Aorta (tissue), 5 donors: Measurements from ENCODE around the gene UPK2. TPM values are rescaled to one million over a fixed set of nuclear protein-coding genes. Genes with fewer than 3 reads are reported as not detected.
"Not testable (repeated sequence)": the region's sequence is repeated elsewhere in the genome, so short reads cannot be mapped to it uniquely, and the experiment has no call there.

ENCODE experiments used
- ATAC-seq: fragments of 200-7000 bp; cut with Tn5 transposase; one replicate; pipeline ENCODE4 v1.9.1; 2022; ENCODE audit warnings: moderate library complexity; ENCODE audit not compliant: low FRiP score
- DNase-seq, 2 donors: peaks; one replicate each; pipeline ENCODE4 v3.0.0-alpha.2; 2020
- H3K27ac ChIP-seq, 2 donors: one replicate each; pipeline ENCODE4 v1.5.1; 2013; ENCODE audit warnings: low read length in 2 of 2, mild to moderate bottlenecking in 2 of 2, moderate library complexity in 2 of 2, control low read depth in 1 of 2, inconsistent platforms in 1 of 2, low read depth in 1 of 2
- H3K27me3 ChIP-seq, 2 donors: one replicate each; pipeline ENCODE4 v1.6.1; 2013; ENCODE audit warnings: control low read depth in 1 of 2, low read length in 1 of 2, mild to moderate bottlenecking in 1 of 2, moderate library complexity in 1 of 2; ENCODE audit not compliant: insufficient read depth in 2 of 2, control insufficient read depth in 1 of 2
- H3K36me3 ChIP-seq, 2 donors: one replicate each; pipeline ENCODE4 v1.6.1; 2013; ENCODE audit warnings: control low read depth in 1 of 2, low read length in 1 of 2, mild to moderate bottlenecking in 1 of 2; ENCODE audit not compliant: insufficient read depth in 2 of 2, control insufficient read depth in 1 of 2
- H3K4me1 ChIP-seq, 2 donors: one replicate each; pipeline ENCODE4 v1.6.1; 2013; ENCODE audit warnings: low read length in 2 of 2, control low read depth in 1 of 2, mild to moderate bottlenecking in 1 of 2, moderate library complexity in 1 of 2; ENCODE audit not compliant: insufficient read depth in 2 of 2, control insufficient read depth in 1 of 2
- H3K4me3 ChIP-seq, 2 donors: one replicate each; pipeline ENCODE4 v1.5.1; 2013; ENCODE audit warnings: low read length in 2 of 2, control low read depth in 1 of 2, mild to moderate bottlenecking in 1 of 2
- H3K9me3 ChIP-seq: one replicate; pipeline ENCODE4 v1.6.1; 2013; ENCODE audit warnings: mild to moderate bottlenecking, low read length; ENCODE audit not compliant: control insufficient read depth
- WGBS, 2 donors: extraction: QIAGEN DNeasy Blood & Tissue Kit; methylation state at CpG; one replicate each; pipeline ENCODE4 v1.1.7; 2013; 5-methylcytosine and 5-hydroxymethylcytosine counted together
- intact Hi-C, 2 donors: fragments of 100-400 bp; cut with DNase I; formaldehyde crosslinking; loops; one replicate each; pipeline versions ENCODE4 v1.14.2 to v1.15.0; 2022
- polyA plus RNA-seq, 2 donors: library from polyadenylated mRNA; stranded (reverse); fragments of 200-250 nt; gene quantifications; one replicate each; pipeline ENCODE4 v1.2.3, GENCODE V29; 2013
- total RNA-seq, 2 donors: library from RNA; stranded (reverse); fragmentation: NEBNext Ultra II Directional; extraction: Animal tissue kit (Norgen Biotek cat#: 25700); gene quantifications; one replicate each; pipeline ENCODE4 v1.2.1, GENCODE V29; 2021
- donor health status: healthy with polysubstance abuse.
- donor health status: Bipolar disorder and iron deficiency.
- donor health status: DM: no; HTN: no; CAD: no.
- donor health status: DM: no; HTN: no; CAD: no.
- donor health status: DM: yes; HTN: yes; CAD: no.

UPK2 gene
- total and polyA plus RNA-seq, 4 donors = not detected

DNA sequence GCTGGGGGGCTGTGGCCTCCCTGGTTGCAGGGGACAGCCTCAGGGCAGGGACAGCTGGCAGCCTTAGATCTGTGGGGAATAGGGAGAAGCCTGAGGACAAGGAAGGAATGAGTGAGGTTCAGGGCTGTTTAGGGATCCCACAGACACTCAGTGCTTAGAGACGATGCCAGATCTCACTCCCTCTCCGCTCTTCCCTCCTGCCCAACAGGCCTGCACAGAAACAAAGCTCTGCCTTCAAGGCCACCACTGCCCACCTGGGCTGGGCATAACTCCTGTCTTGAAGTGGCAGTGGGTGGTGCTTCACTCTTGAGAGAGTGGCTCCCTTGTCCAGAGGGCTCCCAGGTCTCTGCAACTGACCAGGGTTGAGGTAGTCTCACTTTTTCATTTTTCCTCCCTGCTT, 28.7 kb downstream of the UPK2 start:
- WGBS, 2 donors = 76 to 83% methylated on average over 2 of the region's 2 CpGs
- Histone ChIP-seq H3K27ac (no peak overlapping the region), H3K9me3 (no peaks in the 10 kb centered on the region), H3K4me3 (no peak overlapping the region), H3K27me3 (no peaks in the 10 kb centered on the region), H3K36me3 (no peaks in the 10 kb centered on the region), H3K4me1 (no peaks in the 10 kb centered on the region)
- DNase-seq (no peak), ATAC-seq (no peak)
- intact Hi-C loops = no loop called here

DNA sequence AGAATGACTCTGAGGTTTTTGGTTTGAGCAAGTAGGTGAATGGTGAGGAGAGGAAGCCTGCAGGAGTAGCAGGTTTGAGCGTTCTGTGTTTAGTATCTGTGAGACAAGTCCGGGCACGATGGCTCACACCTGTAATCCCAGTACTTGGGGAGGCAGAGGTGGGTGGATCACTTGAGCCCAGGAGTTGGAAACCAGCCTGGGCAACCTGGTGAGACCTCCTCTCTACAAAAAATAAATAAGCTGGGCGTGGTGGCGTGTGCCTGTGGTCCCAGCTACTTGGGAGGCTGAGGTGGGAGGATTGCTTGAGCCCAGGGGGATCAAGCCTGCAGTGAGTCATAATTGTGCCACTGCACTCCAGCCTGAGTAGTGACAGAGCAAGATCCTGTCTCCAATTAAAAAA, 32.2 kb downstream of the UPK2 start:
- intact Hi-C loops = no loop called here
- Histone ChIP-seq H3K36me3 (no peaks in the 10 kb centered on the region), H3K4me3 (no peak overlapping the region), H3K27ac (no peak overlapping the region), H3K4me1 (no peaks in the 10 kb centered on the region), H3K27me3 (no peaks in the 10 kb centered on the region), H3K9me3 (no peaks in the 10 kb centered on the region)
- 92 to 93% methylated on average over 5 of the region's 5 CpGs for WGBS, 2 donors
- DNase-seq (no peak), ATAC-seq (no peak)

DNA sequence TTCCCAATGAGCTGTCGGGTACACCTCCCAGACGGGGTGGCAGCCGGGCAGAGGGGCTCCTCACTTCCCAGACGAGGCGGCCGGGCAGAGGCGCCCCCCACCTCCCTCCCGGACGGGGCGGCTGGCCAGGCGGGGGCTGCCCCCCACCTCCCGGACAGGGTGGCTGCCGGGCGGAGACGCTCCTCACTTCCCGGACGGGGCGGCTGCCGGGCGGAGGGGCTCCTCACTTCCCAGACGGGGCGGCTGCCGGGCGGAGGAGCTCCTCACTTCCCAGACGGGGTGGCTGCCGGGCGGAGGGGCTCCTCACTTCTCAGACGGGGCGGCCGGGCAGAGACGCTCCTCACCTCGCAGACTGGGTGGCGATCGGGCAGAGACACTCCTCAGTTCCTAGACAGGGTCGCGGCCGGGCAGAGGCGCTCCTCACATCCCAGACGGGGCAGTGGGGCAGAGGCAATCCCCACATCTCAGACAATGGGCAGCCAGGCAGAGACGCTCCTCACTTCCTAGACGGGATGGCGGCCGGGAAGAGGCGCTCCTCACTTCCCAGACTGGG, 35.5 kb downstream of the UPK2 start:
- H3K27ac ChIP-seq, DNase-seq, intact Hi-C loops, H3K36me3 ChIP-seq, H3K9me3 ChIP-seq, H3K4me1 ChIP-seq, H3K4me3 ChIP-seq, ATAC-seq, H3K27me3 ChIP-seq: not testable (repeated sequence)
- WGBS, 2 donors = 93% methylated on average over 25 to 44 of the region's 44 CpGs

DNA sequence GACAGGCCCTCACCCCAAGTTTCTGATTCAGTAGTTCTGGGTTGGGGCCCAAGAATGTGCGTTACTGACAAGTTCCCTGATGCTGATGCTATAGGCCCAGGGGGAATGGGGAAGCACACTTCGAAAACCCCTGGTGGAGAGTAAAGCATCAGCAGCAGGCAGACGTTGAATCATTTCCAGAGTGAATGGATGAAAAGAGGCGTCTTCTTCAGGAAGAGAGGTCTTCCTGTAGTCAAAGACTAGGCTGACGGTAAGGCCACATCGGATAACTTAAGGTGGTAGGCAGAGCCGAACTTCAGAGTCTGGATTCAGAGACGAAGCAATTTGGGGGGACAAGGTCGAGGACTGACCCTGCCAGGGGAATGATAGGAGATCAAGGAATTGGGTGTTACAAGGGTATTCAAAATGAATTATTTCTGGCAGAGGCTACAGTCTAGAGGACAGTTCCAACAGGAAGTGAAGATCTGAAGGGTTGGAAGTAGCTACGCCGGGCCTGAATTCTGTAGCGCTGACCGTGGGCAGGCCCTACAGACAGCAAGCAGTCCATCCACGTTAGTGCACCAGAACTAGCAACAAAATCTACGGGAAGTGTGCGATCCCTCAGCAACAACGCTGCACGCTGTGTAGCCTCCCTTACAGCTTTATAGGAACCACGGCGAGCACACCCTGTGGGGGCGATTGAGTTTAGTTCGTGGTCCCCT, 41.0 kb downstream of the UPK2 start:
- 17 to 19% methylated on average over 22 of the region's 22 CpGs for WGBS, 2 donors
- ATAC-seq = peak; percentile 12

DNA sequence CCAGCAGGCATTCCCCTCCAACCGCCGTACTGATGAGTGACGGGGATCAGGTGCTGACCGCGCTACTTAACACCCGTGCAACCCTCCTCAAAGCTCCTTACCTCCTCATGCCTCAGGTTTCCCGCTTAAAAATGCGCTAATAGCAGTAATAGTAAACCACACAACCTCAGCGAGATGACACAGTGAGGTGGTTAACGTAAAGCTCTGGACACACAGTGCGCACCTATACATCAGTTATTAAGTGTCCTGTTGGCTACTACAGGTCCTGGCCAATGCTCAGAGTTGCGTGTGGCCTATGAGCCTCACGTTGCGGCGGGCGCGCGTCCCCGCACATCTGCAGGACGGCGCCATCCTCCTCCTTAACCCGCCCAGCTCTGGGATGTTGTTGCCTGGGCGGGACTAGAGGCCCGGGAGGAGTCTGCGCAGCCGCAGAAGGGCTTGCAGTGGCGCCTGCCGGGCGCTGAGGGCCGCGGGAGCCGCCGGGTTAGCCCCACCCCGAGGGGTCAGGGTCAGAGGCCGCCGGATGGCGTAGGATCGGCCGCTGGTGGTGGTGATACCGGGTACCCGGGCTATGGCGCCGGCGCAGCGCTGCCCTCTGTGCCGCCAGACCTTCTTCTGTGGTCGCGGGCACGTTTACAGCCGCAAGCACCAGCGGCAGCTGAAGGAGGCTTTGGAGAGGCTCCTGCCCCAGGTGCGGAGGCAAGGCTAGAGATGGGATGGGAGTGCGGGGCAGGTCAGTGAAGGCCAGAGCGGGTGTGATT, 41.7 kb downstream of the UPK2 start, which contains the start of gene CENATAC:
Gene CENATAC, plus strand, starts transcription at position 512 of the 761 bp plus-strand sequence. Its CDS starts 60 bp downstream, at position 572.
- Histone ChIP-seq H3K27ac (peak within 1 kb of the TSS; percentile 30 to 89), H3K4me1 (no peaks in the 10 kb centered on the region), H3K36me3 (peaks cover 0 to 1% of the 10 kb centered on the region in 2 donors), H3K9me3 (no peaks in the 10 kb centered on the region), H3K4me3 (peak within 1 kb of the TSS; percentile 59 to 68), H3K27me3 (no peaks in the 10 kb centered on the region)
- intact Hi-C loops = loop anchor here in 1 of 2 donors (2.0 kb wide), 1 partner anchor 21 kb away; the partner anchor contains the start of genes RPS25 and TRAPPC4
- DNase-seq (peak; percentile 97 to 99), ATAC-seq (peak; percentile 99)
- WGBS, 2 donors = 0% methylated on average over 44 to 54 of the region's 54 CpGs

More for the DNA sequence above, 41.0 kb downstream of the UPK2 start:
- H3K4me3 ChIP-seq = peak overlapping the region; percentile 53 to 68
- peaks cover 0 to 1% of the 10 kb centered on the region in 2 donors for H3K36me3 ChIP-seq
- H3K9me3 ChIP-seq = no peaks in the 10 kb centered on the region
- no peak for DNase-seq
- H3K27ac ChIP-seq = peak overlapping the region in 1 of 2 donors; percentile 43
- H3K27me3 ChIP-seq = no peaks in the 10 kb centered on the region
- H3K4me1 ChIP-seq = no peaks in the 10 kb centered on the region
- intact Hi-C loops = no loop called here

DNA sequence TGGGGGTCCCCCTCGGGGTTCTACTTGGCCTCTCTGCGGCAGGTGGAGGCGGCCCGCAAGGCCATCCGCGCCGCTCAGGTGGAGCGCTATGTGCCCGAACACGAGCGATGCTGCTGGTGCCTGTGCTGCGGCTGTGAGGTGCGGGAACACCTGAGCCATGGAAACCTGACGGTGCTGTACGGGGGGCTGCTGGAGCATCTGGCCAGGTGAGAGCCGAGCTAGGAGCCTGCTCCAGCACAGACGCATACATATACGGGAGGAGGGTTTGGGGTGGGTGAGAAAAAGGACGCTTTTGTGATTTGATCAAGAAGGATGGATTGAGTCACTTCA, 42.3 kb downstream of the UPK2 start:
- ATAC-seq (peak; percentile 42), DNase-seq (no peak)
- Histone ChIP-seq H3K36me3 (peaks cover 0 to 1% of the 10 kb centered on the region in 2 donors), H3K4me1 (no peaks in the 10 kb centered on the region), H3K9me3 (no peaks in the 10 kb centered on the region), H3K4me3 (peak overlapping the region; percentile 59 to 68), H3K27me3 (no peaks in the 10 kb centered on the region), H3K27ac (peak overlapping the region; percentile 30 to 89)
- intact Hi-C loops = loop anchor here in 1 of 2 donors (2.0 kb wide), 1 partner anchor 20 kb away; the partner anchor contains the start of genes RPS25 and TRAPPC4
- 1% methylated on average over 19 of the region's 19 CpGs for WGBS, 2 donors

DNA sequence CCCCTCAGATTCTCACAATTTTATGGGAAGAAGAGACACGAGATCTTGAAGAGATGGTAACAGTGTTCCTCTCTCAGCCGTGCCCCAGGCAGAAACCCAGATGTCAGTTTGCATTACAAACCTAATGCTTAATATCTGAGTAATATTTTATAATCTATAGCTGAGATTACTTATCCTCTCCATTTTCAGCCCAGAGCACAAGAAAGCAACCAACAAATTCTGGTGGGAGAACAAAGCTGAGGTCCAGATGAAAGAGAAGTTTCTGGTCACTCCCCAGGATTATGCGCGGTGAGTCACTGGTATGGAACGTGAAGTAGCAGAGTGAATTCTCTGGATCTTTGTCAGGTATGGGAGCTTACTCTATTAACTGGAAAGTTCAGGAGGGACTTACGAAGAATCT, 42.7 kb downstream of the UPK2 start:
- H3K4me3 ChIP-seq = peak overlapping the region in 1 of 2 donors; percentile 68
- H3K9me3 ChIP-seq = no peaks in the 10 kb centered on the region
- WGBS, 2 donors = 36 to 38% methylated on average over 6 of the region's 6 CpGs
- ATAC-seq = no peak
- H3K4me1 ChIP-seq = no peaks in the 10 kb centered on the region
- H3K27ac ChIP-seq = peak overlapping the region in 1 of 2 donors; percentile 89
- no peak for DNase-seq
- intact Hi-C loops = loop anchor here in 1 of 2 donors (2.0 kb wide), 1 partner anchor 20 kb away; the partner anchor contains the start of genes RPS25 and TRAPPC4
- no peaks in the 10 kb centered on the region for H3K27me3 ChIP-seq
- H3K36me3 ChIP-seq = peaks cover 0 to 1% of the 10 kb centered on the region in 2 donors

DNA sequence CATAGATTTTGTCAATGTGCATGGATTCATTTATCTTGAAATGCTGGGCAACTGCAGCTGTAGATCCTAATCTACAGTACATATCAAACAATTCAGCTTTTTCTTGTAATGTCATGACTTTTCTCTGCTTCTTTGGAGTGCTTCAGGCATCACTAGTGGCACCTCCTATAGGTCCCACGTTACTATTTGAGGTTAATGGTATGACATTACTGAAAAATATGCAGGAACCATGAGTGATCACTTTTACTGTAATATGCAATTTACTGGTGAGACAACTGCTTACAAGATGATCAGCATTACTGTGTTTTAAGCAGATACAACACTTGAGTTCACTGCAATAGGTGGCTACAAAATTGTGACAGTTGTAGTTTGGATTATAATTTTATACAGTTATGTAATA, 44.8 kb downstream of the UPK2 start:
- H3K36me3 ChIP-seq = peaks cover 3% of the 10 kb centered on the region in 2 donors
- no peaks in the 10 kb centered on the region for H3K27me3 ChIP-seq
- ATAC-seq = no peak
- WGBS, 2 donors = 47 to 48% methylated on average over 1 of the region's 1 CpG
- H3K4me3 ChIP-seq = no peak overlapping the region
- no peaks in the 10 kb centered on the region for H3K9me3 ChIP-seq
- intact Hi-C loops = no loop called here
- H3K4me1 ChIP-seq = no peaks in the 10 kb centered on the region
- H3K27ac ChIP-seq = no peak overlapping the region
- DNase-seq = no peak
